Small intestine (tissue), 7 donors: ENCODE data around the gene ABTB2. TPM values are rescaled to one million over a fixed set of nuclear protein-coding genes. Genes with fewer than 3 reads are reported as not detected.

Experiments
- DNase-seq, 2 donors: peaks; one replicate each; pipeline versions ENCODE4 v3.0.0 to v3.0.0-alpha.2; 2013
- FAIRE-seq: peaks from 2 replicates; lab custom pipeline; 2012; peaks lifted over from hg19 to GRCh38; lab: Jason Lieb, UNC
- H3K27ac ChIP-seq, 3 donors: one replicate each; pipeline ENCODE4 v1.5.1; 2013; ENCODE audit warnings: low read length in 2 of 3, mild to moderate bottlenecking in 2 of 3, control low read depth in 1 of 3, inconsistent platforms in 1 of 3, low read depth in 1 of 3, moderate library complexity in 1 of 3
- H3K27me3 ChIP-seq, 3 donors: one replicate each; pipeline ENCODE4 v1.6.1; 2013; ENCODE audit warnings: low read length in 3 of 3, inconsistent platforms in 1 of 3; ENCODE audit not compliant: control insufficient read depth in 3 of 3, insufficient read depth in 3 of 3
- H3K36me3 ChIP-seq, 3 donors: one replicate each; pipeline ENCODE4 v1.6.1; 2013; ENCODE audit warnings: low read length in 3 of 3, inconsistent platforms in 1 of 3, low read depth in 1 of 3, mild to moderate bottlenecking in 1 of 3, moderate library complexity in 1 of 3; ENCODE audit not compliant: control insufficient read depth in 3 of 3, insufficient read depth in 2 of 3
- H3K4me1 ChIP-seq, 3 donors: one replicate each; pipeline ENCODE4 v1.6.1; 2013; ENCODE audit warnings: low read length in 2 of 3, inconsistent platforms in 1 of 3, low read depth in 1 of 3, mild to moderate bottlenecking in 1 of 3, moderate library complexity in 1 of 3; ENCODE audit not compliant: control insufficient read depth in 3 of 3, insufficient read depth in 2 of 3
- H3K4me3 ChIP-seq, 3 donors: one replicate each; pipeline ENCODE4 v1.5.1; 2013; ENCODE audit warnings: low read length in 3 of 3, control low read depth in 1 of 3, inconsistent platforms in 1 of 3, low read depth in 1 of 3, mild to moderate bottlenecking in 1 of 3, moderate library complexity in 1 of 3
- H3K9me3 ChIP-seq, 2 donors: one replicate each; pipeline ENCODE4 v1.6.1; 2013; ENCODE audit warnings: low read depth in 1 of 2, low read length in 1 of 2; ENCODE audit not compliant: control insufficient read depth in 2 of 2, insufficient read depth in 1 of 2
- WGBS, 3 donors: extraction: QIAGEN DNeasy Blood & Tissue Kit; methylation state at CpG; one replicate each; pipeline ENCODE4 v1.1.7; 2013; 5-methylcytosine and 5-hydroxymethylcytosine counted together
- polyA plus RNA-seq, 4 donors: library from polyadenylated mRNA; stranded (reverse) in 3 of 4; unstranded in 1 of 4; fragments of 200-250 nt in 3 of 4; fragments of 120-200 nt in 1 of 4; gene quantifications; one replicate each; pipeline versions ENCODE4 v1.2.1 to v1.2.3, GENCODE V29; 2013
- donor health status: healthy with polysubstance abuse.
- donor health status: control.
- donor health status: control.
- donor health status: Bipolar disorder and iron deficiency.
- donor health status: healthy.

The ABTB2 gene
- polyA plus RNA-seq, 4 donors: 0.64 to 25.1 (median 13.5) TPM

- FAIRE-seq (no peak), DNase-seq (no peak)
- H3K27ac ChIP-seq: no peak overlapping the region
- WGBS, 3 donors: 96 to 98% (median 97%) methylated on average over 11 of the region's 11 CpGs
- H3K36me3 ChIP-seq: peaks cover 24 to 84% (median 33%) of the 10 kb centered on the region in 3 donors
- H3K4me3 ChIP-seq: no peak overlapping the region
- no peaks in the 10 kb centered on the region for H3K27me3 ChIP-seq
- H3K9me3 ChIP-seq: no peaks in the 10 kb centered on the region
- H3K4me1 ChIP-seq: no peaks in the 10 kb centered on the region
These were observed 217.7 kb downstream of the ABTB2 start for GRCh38 chr11:34140149-34140548.

- no peaks in the 10 kb centered on the region for H3K4me1 ChIP-seq
These were observed 218.5 kb downstream of the ABTB2 start for GRCh38 chr11:34139346-34139745.

GRCh38 chr11:34136420-34136819 lies 221.4 kb downstream of the ABTB2 start:
- H3K4me1 ChIP-seq: no peaks in the 10 kb centered on the region
- H3K4me3 ChIP-seq: no peak overlapping the region
- DNase-seq (no peak), FAIRE-seq (no peak)
- H3K27me3 ChIP-seq: no peaks in the 10 kb centered on the region
- no peak overlapping the region for H3K27ac ChIP-seq
- no peaks in the 10 kb centered on the region for H3K9me3 ChIP-seq
- peaks cover 28 to 79% (median 32%) of the 10 kb centered on the region in 3 donors for H3K36me3 ChIP-seq
- WGBS, 3 donors: 85 to 94% (median 88%) methylated on average over 8 of the region's 8 CpGs

More at GRCh38 chr11:34139346-34139745, 218.5 kb downstream of the ABTB2 start:
- Histone ChIP-seq H3K36me3 (peaks cover 26 to 85% (median 31%) of the 10 kb centered on the region in 3 donors), H3K27me3 (no peaks in the 10 kb centered on the region), H3K4me3 (no peak overlapping the region), H3K9me3 (no peaks in the 10 kb centered on the region), H3K27ac (no peak overlapping the region)
- no peak for DNase-seq
- FAIRE-seq: no peak
- 93 to 95% (median 93%) methylated on average over 7 of the region's 7 CpGs for WGBS, 3 donors

- peaks cover 31 to 81% (median 32%) of the 10 kb centered on the region in 3 donors for H3K36me3 ChIP-seq
- DNase-seq: no peak
- no peaks in the 10 kb centered on the region for H3K27me3 ChIP-seq
- H3K9me3 ChIP-seq: no peaks in the 10 kb centered on the region
- no peaks in the 10 kb centered on the region for H3K4me1 ChIP-seq
- no peak overlapping the region for H3K4me3 ChIP-seq
- WGBS, 3 donors: 93 to 96% (median 94%) methylated on average over 3 of the region's 3 CpGs
- no peak overlapping the region for H3K27ac ChIP-seq
- FAIRE-seq: no peak
These were observed 222.4 kb downstream of the ABTB2 start for GRCh38 chr11:34135439-34135838.

- H3K4me3 ChIP-seq: no peak overlapping the region
- FAIRE-seq (no peak), DNase-seq (no peak)
- H3K4me1 ChIP-seq: no peaks in the 10 kb centered on the region
- H3K36me3 ChIP-seq: peaks cover 27 to 77% (median 29%) of the 10 kb centered on the region in 3 donors
- no peak overlapping the region for H3K27ac ChIP-seq
- H3K9me3 ChIP-seq: no peaks in the 10 kb centered on the region
- WGBS, 3 donors: 88 to 92% (median 91%) methylated on average over 5 of the region's 5 CpGs
- H3K27me3 ChIP-seq: no peaks in the 10 kb centered on the region
These were observed 223.0 kb downstream of the ABTB2 start for GRCh38 chr11:34134765-34135164.

GRCh38 chr11:34132261-34132965 lies 225.4 kb downstream of the ABTB2 start:
- Histone ChIP-seq H3K27me3 (no peaks in the 10 kb centered on the region), H3K27ac (no peak overlapping the region), H3K9me3 (no peaks in the 10 kb centered on the region), H3K36me3 (peaks cover 19 to 65% (median 28%) of the 10 kb centered on the region in 3 donors), H3K4me3 (no peak overlapping the region), H3K4me1 (no peaks in the 10 kb centered on the region)
- no peak for FAIRE-seq
- DNase-seq: no peak
- 91 to 97% (median 94%) methylated on average over 4 of the region's 4 CpGs for WGBS, 3 donors

- no peaks in the 10 kb centered on the region for H3K27me3 ChIP-seq
- no peaks in the 10 kb centered on the region for H3K9me3 ChIP-seq
- FAIRE-seq: no peak
- H3K36me3 ChIP-seq: peaks cover 17 to 47% (median 23%) of the 10 kb centered on the region in 3 donors
- WGBS, 3 donors: 98 to 100% (median 99%) methylated on average over 3 of the region's 3 CpGs
- no peak for DNase-seq
- no peak overlapping the region for H3K27ac ChIP-seq
- no peaks in the 10 kb centered on the region for H3K4me1 ChIP-seq
- H3K4me3 ChIP-seq: no peak overlapping the region
These were observed 229.0 kb downstream of the ABTB2 start for GRCh38 chr11:34128824-34129223.

- H3K36me3 ChIP-seq: peaks cover 17 to 48% (median 23%) of the 10 kb centered on the region in 3 donors
- no peak overlapping the region for H3K4me3 ChIP-seq
- no peaks in the 10 kb centered on the region for H3K4me1 ChIP-seq
- H3K27me3 ChIP-seq: no peaks in the 10 kb centered on the region
- DNase-seq: no peak
- FAIRE-seq: no peak
- no peaks in the 10 kb centered on the region for H3K9me3 ChIP-seq
- H3K27ac ChIP-seq: no peak overlapping the region
- WGBS, 3 donors: 90 to 95% (median 93%) methylated on average over 12 of the region's 12 CpGs
These were observed 230.6 kb downstream of the ABTB2 start for GRCh38 chr11:34126959-34127848.
